GM19452 (cell line): ENCODE results near the gene SHKBP1.

Source experiments
- ATAC-seq: cut with Tn5 transposase; IDR thresholded peaks from one replicate; pipeline ENCODE4 v1.9.1; 2021; ENCODE audit not compliant: unreplicated experiment

SHKBP1 gene

DNA sequence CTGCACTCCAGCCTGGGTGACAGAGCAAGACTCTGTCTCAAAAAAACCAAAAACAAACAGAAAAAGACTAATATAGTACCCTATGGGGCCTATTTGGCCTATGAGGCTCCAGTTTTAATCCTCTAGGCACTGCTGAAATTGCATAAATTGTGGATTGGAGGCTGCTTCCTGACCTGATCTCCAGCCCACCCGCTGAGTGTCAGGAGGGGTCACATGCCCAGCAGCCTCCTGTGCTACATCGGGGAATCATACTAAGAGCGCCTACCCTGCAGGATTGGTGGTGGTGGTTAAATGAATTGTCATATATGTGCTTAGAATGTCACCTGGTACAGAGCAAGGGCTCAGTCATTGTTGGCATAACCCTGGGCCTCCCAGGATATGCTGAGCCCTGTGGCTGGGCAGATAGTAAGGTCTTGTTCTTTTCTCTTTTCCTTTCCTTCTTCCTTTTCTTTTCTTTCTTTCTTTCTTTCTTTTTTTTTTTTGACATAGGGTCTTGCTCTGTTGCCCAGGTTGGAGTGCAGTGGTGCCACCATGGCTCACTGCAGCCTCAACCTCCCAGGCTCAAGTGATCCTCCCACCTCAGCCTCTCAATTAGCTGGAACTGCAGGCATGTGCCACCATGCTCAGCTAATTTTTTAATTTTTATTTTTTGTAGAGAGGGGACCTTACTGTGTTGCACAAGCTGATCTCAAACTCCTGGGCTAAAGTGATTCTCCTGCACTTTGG is 55.8 kb downstream of the SHKBP1 start:
- ATAC-seq = no peak

GRCh38 chr19:40633207-40633606 is 56.5 kb downstream of the SHKBP1 start:
- ATAC-seq = no peak

DNA sequence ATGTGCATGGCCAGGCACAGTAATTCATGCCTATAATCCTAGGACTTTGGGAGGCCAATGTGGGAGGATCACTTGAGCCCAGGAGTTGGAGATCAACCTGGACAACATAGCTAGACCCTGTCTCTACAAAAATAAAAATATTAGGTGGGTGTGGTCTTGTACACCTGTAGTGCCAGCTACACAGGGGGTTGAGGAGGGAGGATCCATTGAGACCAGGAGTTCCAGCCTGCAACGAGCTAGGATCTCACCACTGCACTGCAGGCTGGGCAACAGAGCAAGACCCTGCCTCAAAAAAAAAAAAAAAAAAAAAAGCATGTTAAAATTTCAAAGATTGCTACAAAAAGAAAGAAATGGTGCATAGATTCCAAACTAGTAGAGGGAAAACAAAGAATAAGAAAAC is 61.7 kb downstream of the SHKBP1 start:
- ATAC-seq = no peak

- no peak for ATAC-seq
Measured at GRCh38 chr19:40639638-40639982, 62.9 kb downstream of the SHKBP1 start.

- no peak for ATAC-seq
Measured at GRCh38 chr19:40640744-40641143, 64.1 kb downstream of the SHKBP1 start.
